ENCODE results near the gene SLC25A38. TPM values are rescaled to one million over a fixed set of nuclear protein-coding genes. Genes with fewer than 3 reads are reported as not detected.

Gene SLC25A38
- total RNA-seq, 1 experiment from 2014 or later, result 48.2 TPM

GRCh38 chr3:39339086-39339485 lies 44.1 kb upstream of the SLC25A38 start:
- Histone ChIP-seq H2BK15ac (ENCODE audit: low read depth, low read length) (no peak overlapping the region), H3K4me1 (ENCODE audit: insufficient read depth, low read length) (no peaks in the 10 kb centered on the region), H3T11ph (ENCODE audit: low read length) (no peak overlapping the region), H2BK120ac (ENCODE audit: low read depth, low read length, poor library complexity, severe bottlenecking) (no peak overlapping the region), H3K27ac (ENCODE audit: insufficient read length, low read depth, low read length) (no peak overlapping the region), H3K79me1 (ENCODE audit: insufficient read depth, low read depth, low read length, poor library complexity, severe bottlenecking) (no peaks in the 10 kb centered on the region), H2BK20ac (ENCODE audit: low read depth, low read length, poor library complexity, severe bottlenecking) (no peak overlapping the region), H4K5ac (ENCODE audit: insufficient read length, low read depth, low read length) (no peak overlapping the region), H3K23me2 (ENCODE audit: insufficient read length, low read depth, low read length, poor library complexity, severe bottlenecking) (no peaks in the 10 kb centered on the region), H3K9ac (ENCODE audit: extremely low read depth, insufficient read length, low read length) (no peak overlapping the region), H3K14ac (ENCODE audit: insufficient read depth, low read length) (no peak overlapping the region), H3K9me3 (ENCODE audit: control insufficient read depth, low read depth, low read length) (no peaks in the 10 kb centered on the region), H4K91ac (ENCODE audit: insufficient read length, low read depth, low read length) (no peak overlapping the region), H2BK12ac (ENCODE audit: insufficient read length, low read depth, low read length) (no peak overlapping the region), H3K56ac (ENCODE audit: insufficient read length, low read depth, low read length) (no peak overlapping the region), H2AK5ac (ENCODE audit: insufficient read length, low read length) (no peak overlapping the region), H3K4me2 (ENCODE audit: insufficient read depth, insufficient read length, low read length) (no peak overlapping the region), H3K4ac (ENCODE audit: low read depth, low read length) (no peak overlapping the region), H3K23ac (ENCODE audit: insufficient read length, low read depth, low read length) (no peak overlapping the region), H3K79me2 (ENCODE audit: insufficient read depth, low read length) (no peaks in the 10 kb centered on the region), H4K8ac (replicated peaks; ENCODE audit: insufficient read length, low read depth, low read length) (no peak overlapping the region), H2AFZ (ENCODE audit: low read length) (no peak overlapping the region), H4K20me1 (ENCODE audit: control insufficient read depth, insufficient read depth, insufficient read length) (no peaks in the 10 kb centered on the region), H3K27me3 (ENCODE audit: insufficient read depth, low read length) (no peaks in the 10 kb centered on the region), H3K18ac (ENCODE audit: insufficient read length, low read depth, low read length) (no peak overlapping the region), H2BK5ac (ENCODE audit: insufficient read length, low read length) (no peak overlapping the region)
- no peak for DNase-seq
- no peak overlapping the region for H3K4me3 Mint-ChIP-seq
- H3K36me3 Mint-ChIP-seq (ENCODE audit: insufficient read depth in 1 of 3, low read depth in 3 of 3), result no peaks in the 10 kb centered on the region
- TF ChIP-seq CTCF (conservative IDR thresholded peaks at IDR 0.05), result no peak
- no peaks in the 10 kb centered on the region for H3K9me3 Mint-ChIP-seq
- H3K27me3 Mint-ChIP-seq (ENCODE audit: low read depth), result no peaks in the 10 kb centered on the region
- no CpG with 5 or more reads among the region's 1 CpG for WGBS (ENCODE audit: extremely low coverage, insufficient read length, low lambda C conversion rate)
- H3K4me1 Mint-ChIP-seq, result peaks cover 4 to 5% of the 10 kb centered on the region in 2 experiments; a peak in 3 of 4 replicates
- H3K27ac Mint-ChIP-seq, result no peak overlapping the region

Data from H9 (cell line).